Activated CD8-positive, alpha-beta T cell treated with anti-CD3 and anti-CD28 coated beads for 36 hours (primary cell): Measurements from ENCODE around the gene FAM200C. TPM values are rescaled to one million over a fixed set of nuclear protein-coding genes. Genes with fewer than 3 reads are reported as not detected.
"Not testable (repeated sequence)": the region's sequence is repeated elsewhere in the genome, so short reads cannot be mapped to it uniquely, and the experiment has no call there.

Experiments
- ATAC-seq: fragments of 200-7000 bp; cut with Tn5 transposase; one replicate; pipeline ENCODE4 v1.10.0; 2021; ENCODE audit warnings: mild to moderate bottlenecking, moderate library complexity
- CTCF ChIA-PET: fragments of 350-600 bp; sonication (Branson Sonifier 250); formaldehyde crosslinking; loops from one replicate; lab custom pipeline; 2021; ENCODE audit warnings: antibody characterized with exemption; lab: Charles Lee
- POLR2A ChIA-PET: fragments of 350-600 bp; sonication (Branson Sonifier 250); formaldehyde crosslinking; loops from one replicate; lab custom pipeline; 2021; ENCODE audit warnings: antibody characterized with exemption; lab: Charles Lee
- DNase-seq: peaks from one replicate; pipeline ENCODE4 v3.0.0-alpha.2; 2020
- H3K27ac Mint-ChIP-seq: one replicate; pipeline ENCODE4 v1.8.0; 2021; ENCODE audit warnings: mild to moderate bottlenecking, mixed read lengths
- H3K27me3 Mint-ChIP-seq: one replicate; pipeline ENCODE4 v1.8.0; 2021; ENCODE audit warnings: mixed read lengths
- H3K36me3 Mint-ChIP-seq: one replicate; pipeline ENCODE4 v1.8.0; 2021; ENCODE audit warnings: low read depth, mixed read lengths
- H3K4me1 Mint-ChIP-seq: one replicate; pipeline ENCODE4 v1.8.0; 2021; ENCODE audit warnings: low read depth, mixed read lengths
- H3K4me3 Mint-ChIP-seq: one replicate; pipeline ENCODE4 v1.8.0; 2021; ENCODE audit warnings: mild to moderate bottlenecking, moderate library complexity, mixed read lengths
- H3K9me3 Mint-ChIP-seq: one replicate; pipeline ENCODE4 v1.8.0; 2021; ENCODE audit warnings: mixed read lengths
- CTCF ChIP-seq: fragments of 200-600 bp; IDR thresholded peaks from one replicate; pipeline ENCODE4 v1.8.0; 2022; ENCODE audit warnings: antibody characterized with exemption, mild to moderate bottlenecking
- intact Hi-C: fragments of 100-400 bp; cut with micrococcal nuclease; formaldehyde crosslinking; loops from one replicate; pipeline ENCODE4 v1.10.0; 2022
- total RNA-seq, 2 experiments: library from RNA; stranded (reverse); gene quantifications; one replicate each; pipeline ENCODE4 v1.2.3, GENCODE V29; 2021

FAM200C gene
- total RNA-seq, 2 experiments from 2014 or later, result 0.83 to 0.97 TPM

- peaks cover 5% of the 10 kb centered on the region for H3K27me3 Mint-ChIP-seq
- H3K9me3 Mint-ChIP-seq, result no peaks in the 10 kb centered on the region
- POLR2A ChIA-PET, result interaction anchor here (0.6 to 3.7 kb wide), 11 partner anchors 9 to 648 kb away, joined by 3 to 41 read pairs (median 5); partner anchors contain the start of gene SLU7
- CTCF ChIA-PET, result interaction anchor here (0.6 to 7.7 kb wide), 59 partner anchors 9 to 1113 kb away, joined by 3 to 195 read pairs (median 4); partner anchors contain the start of genes FAM200C, PTTG1 and SLU7
- peak; percentile 69 for TF ChIP-seq CTCF
- peaks cover 57% of the 10 kb centered on the region for H3K4me1 Mint-ChIP-seq
- ATAC-seq (peak; percentile 65), DNase-seq (peak; percentile 77)
- H3K36me3 Mint-ChIP-seq, result no peaks in the 10 kb centered on the region
- intact Hi-C loops, result loop anchor here (1.0 to 5.0 kb wide), 3 partner anchors 29 to 349 kb away; no protein-coding TSS in a partner anchor
- H3K27ac Mint-ChIP-seq, result peak overlapping the region; percentile 99
- peak overlapping the region; percentile 78 for H3K4me3 Mint-ChIP-seq
These were observed 38.7 kb upstream of the FAM200C start for GRCh38 chr5:160438316-160439204.

GRCh38 chr5:160437271-160437670 is 37.4 kb upstream of the FAM200C start:
- ATAC-seq (no peak), DNase-seq (no peak)
- peaks cover 5% of the 10 kb centered on the region for H3K27me3 Mint-ChIP-seq
- no peak overlapping the region for H3K4me3 Mint-ChIP-seq
- no peaks in the 10 kb centered on the region for H3K9me3 Mint-ChIP-seq
- H3K27ac Mint-ChIP-seq, result no peak overlapping the region
- no peaks in the 10 kb centered on the region for H3K36me3 Mint-ChIP-seq
- ChIA-PET CTCF (interaction anchor here (1.2 to 7.7 kb wide), 12 partner anchors 8 to 362 kb away, joined by 3 to 195 read pairs (median 34); partner anchors contain the start of genes PTTG1 and SLU7), POLR2A (interaction anchor here (0.6 to 3.7 kb wide), 2 partner anchors 30 to 174 kb away, joined by 4 to 41 read pairs; no protein-coding TSS in a partner anchor)
- H3K4me1 Mint-ChIP-seq, result peaks cover 45% of the 10 kb centered on the region
- intact Hi-C loops, result loop anchor here (5.0 kb wide), 1 partner anchor 350 kb away; no protein-coding TSS in a partner anchor
- no peak for TF ChIP-seq CTCF

- intact Hi-C loops, result loop anchor here (5.0 kb wide), 1 partner anchor 351 kb away; no protein-coding TSS in a partner anchor
- ATAC-seq, H3K9me3 Mint-ChIP-seq, POLR2A ChIA-PET, H3K27ac Mint-ChIP-seq, H3K27me3 Mint-ChIP-seq, H3K36me3 Mint-ChIP-seq: not testable (repeated sequence)
- DNase-seq, result peak; percentile 51
- CTCF ChIA-PET, result interaction anchor here (3.4 to 7.7 kb wide), 3 partner anchors 15 to 72 kb away, joined by 107 to 195 read pairs (median 156); partner anchors contain the start of genes PTTG1 and SLU7
- Mint-ChIP-seq H3K4me3 (peak overlapping the region; percentile 0), H3K4me1 (peaks cover 42% of the 10 kb centered on the region)
These were observed 36.8 kb upstream of the FAM200C start for GRCh38 chr5:160436661-160437060.

- no peaks in the 10 kb centered on the region for H3K9me3 Mint-ChIP-seq
- no peak for TF ChIP-seq CTCF
- CTCF ChIA-PET, result interaction anchor here (1.0 to 1.3 kb wide), 2 partner anchors 12 to 14 kb away, joined by 3 read pairs; no protein-coding TSS in a partner anchor
- POLR2A ChIA-PET, result interaction anchor here (1.4 kb wide), 1 partner anchor 14 kb away, joined by 6 read pairs; the partner anchor contains the start of gene PTTG1
- ATAC-seq, result no peak
- no peak overlapping the region for H3K4me3 Mint-ChIP-seq
- no peak overlapping the region for H3K27ac Mint-ChIP-seq
- no peaks in the 10 kb centered on the region for H3K36me3 Mint-ChIP-seq
- intact Hi-C loops, result loop anchor here (5.0 kb wide), 1 partner anchor 351 kb away; no protein-coding TSS in a partner anchor
- DNase-seq, result no peak
- H3K4me1 Mint-ChIP-seq, result peaks cover 36% of the 10 kb centered on the region
- H3K27me3 Mint-ChIP-seq, result peaks cover 5% of the 10 kb centered on the region
These were observed 36.2 kb upstream of the FAM200C start for GRCh38 chr5:160436017-160436416.

GRCh38 chr5:160435532-160435931 is 35.7 kb upstream of the FAM200C start:
- no peak for TF ChIP-seq CTCF
- Mint-ChIP-seq H3K27ac (no peak overlapping the region), H3K27me3 (peaks cover 5% of the 10 kb centered on the region), H3K4me3 (no peak overlapping the region), H3K9me3 (no peaks in the 10 kb centered on the region), H3K36me3 (no peaks in the 10 kb centered on the region), H3K4me1 (peaks cover 31% of the 10 kb centered on the region)
- CTCF ChIA-PET, result interaction anchor here (1.0 to 1.3 kb wide), 2 partner anchors 11 to 13 kb away, joined by 3 read pairs; no protein-coding TSS in a partner anchor
- no peak for DNase-seq
- intact Hi-C loops, result loop anchor here (5.0 kb wide), 1 partner anchor 352 kb away; no protein-coding TSS in a partner anchor
- POLR2A ChIA-PET, result interaction anchor here (1.4 kb wide), 1 partner anchor 13 kb away, joined by 6 read pairs; the partner anchor contains the start of gene PTTG1
- ATAC-seq, result no peak
